GM23248 (cell line): Measurements from ENCODE around the gene ZBP1.

ENCODE experiments used
- EZH2 ChIP-seq: fragments of 200-600 bp; sonication (generic); IDR thresholded peaks from 2 replicates; pipeline ENCODE4 v1.6.1; 2018; ENCODE audit warnings: antibody characterized with exemption, mild to moderate bottlenecking; ENCODE audit not compliant: insufficient read depth, poor library complexity, severe bottlenecking
- EZH2phosphoT487 ChIP-seq: fragments of 200-600 bp; sonication (generic); IDR thresholded peaks from 2 replicates; pipeline ENCODE4 v1.6.1; 2018; ENCODE audit warnings: antibody characterized with exemption, moderate library complexity, mild to moderate bottlenecking, low read depth; ENCODE audit not compliant: insufficient read depth

GRCh38 chr20:57660181-57660921 lies 40.1 kb upstream of the ZBP1 start:
- TF ChIP-seq EZH2 (no peak), EZH2phosphoT487 (no peak)
